Measurements from ENCODE around the gene CBX2.
"Not testable (repeated sequence)": the region's sequence is repeated elsewhere in the genome, so short reads cannot be mapped to it uniquely, and the experiment has no call there.

Gene CBX2

DNA sequence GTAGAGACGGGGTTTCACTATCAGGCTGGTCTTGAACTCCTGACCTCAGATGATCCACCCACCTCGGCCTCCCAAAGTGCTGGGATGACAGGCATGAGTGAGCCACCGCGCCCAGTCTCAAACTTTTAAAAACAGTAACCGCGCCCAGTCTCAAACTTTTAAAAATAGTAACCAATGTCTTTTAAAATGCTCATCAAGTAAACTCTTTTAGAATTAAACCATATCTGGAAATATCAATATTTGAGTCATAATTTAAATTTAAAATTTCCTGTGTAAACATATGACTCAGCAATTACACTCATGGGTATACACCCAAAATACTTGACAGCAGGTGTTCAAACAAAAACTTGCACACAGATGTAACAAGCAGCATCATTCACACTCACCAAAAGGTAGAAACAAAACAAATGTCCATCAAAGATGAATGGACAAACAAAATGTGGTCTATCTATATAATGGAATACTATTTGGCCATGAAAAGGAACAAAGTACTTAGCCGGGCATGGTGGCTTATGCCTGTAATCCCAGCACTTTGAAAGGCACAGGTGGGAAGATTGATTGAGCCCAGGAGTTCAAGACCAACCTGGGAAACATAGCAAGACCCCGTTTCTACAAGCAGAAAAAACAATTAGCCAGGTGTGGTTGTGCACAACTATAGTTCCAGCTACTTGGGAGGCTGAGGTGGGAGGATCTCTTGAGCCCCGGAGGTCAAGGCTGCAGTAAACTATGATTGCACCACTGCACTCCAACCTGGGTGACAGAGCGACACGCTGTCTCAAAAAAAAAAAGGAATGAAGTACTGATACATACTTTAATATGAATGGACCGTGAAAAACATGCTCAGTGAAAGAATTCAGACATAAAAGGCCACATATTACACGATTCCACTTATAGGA lies 27.1 kb upstream of the CBX2 start:
- no peak for DNase-seq
- TF ChIP-seq, protein P1, sequence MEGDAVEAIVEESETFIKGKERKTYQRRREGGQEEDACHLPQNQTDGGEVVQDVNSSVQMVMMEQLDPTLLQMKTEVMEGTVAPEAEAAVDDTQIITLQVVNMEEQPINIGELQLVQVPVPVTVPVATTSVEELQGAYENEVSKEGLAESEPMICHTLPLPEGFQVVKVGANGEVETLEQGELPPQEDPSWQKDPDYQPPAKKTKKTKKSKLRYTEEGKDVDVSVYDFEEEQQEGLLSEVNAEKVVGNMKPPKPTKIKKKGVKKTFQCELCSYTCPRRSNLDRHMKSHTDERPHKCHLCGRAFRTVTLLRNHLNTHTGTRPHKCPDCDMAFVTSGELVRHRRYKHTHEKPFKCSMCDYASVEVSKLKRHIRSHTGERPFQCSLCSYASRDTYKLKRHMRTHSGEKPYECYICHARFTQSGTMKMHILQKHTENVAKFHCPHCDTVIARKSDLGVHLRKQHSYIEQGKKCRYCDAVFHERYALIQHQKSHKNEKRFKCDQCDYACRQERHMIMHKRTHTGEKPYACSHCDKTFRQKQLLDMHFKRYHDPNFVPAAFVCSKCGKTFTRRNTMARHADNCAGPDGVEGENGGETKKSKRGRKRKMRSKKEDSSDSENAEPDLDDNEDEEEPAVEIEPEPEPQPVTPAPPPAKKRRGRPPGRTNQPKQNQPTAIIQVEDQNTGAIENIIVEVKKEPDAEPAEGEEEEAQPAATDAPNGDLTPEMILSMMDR (IDR thresholded peaks at IDR 0.05; ENCODE audit: low read depth, low read length) = no peak
- H3K4me1 ChIP-seq = peaks cover 2% of the 10 kb centered on the region; the same call in 1 of the 2 replicates
- no peak overlapping the region for H3K4me3 ChIP-seq (ENCODE audit: low read depth, low read length)
- H3K9me3 ChIP-seq = no peaks in the 10 kb centered on the region
- H3K36me3 ChIP-seq = no peaks in the 10 kb centered on the region
- peaks cover 40% of the 10 kb centered on the region for H3K27me3 ChIP-seq

DNA sequence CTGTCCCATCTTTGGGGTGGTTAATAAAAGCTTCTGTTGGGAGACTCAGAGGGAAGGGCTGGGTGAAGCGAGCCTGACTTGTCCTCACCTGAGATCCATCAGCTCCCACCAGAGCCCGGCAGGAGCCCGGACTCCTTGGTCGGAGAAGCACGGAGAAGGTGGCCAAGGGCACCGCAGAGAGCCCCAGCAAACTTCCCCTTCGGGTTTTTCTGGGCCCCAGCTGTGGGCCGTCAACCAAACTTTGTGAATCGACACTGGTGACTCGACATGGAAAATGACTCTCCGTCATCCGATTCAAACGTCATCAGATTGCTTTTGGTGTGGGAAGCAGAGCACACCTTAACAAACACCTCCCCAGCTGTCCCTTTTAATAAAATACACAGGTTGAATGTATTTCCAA lies 25.8 kb upstream of the CBX2 start:
- Histone ChIP-seq H3K36me3 (no peaks in the 10 kb centered on the region), H3K9me3 (no peaks in the 10 kb centered on the region), H3K4me3 (ENCODE audit: low read depth, low read length) (no peak overlapping the region), H3K27me3 (peaks cover 31% of the 10 kb centered on the region), H3K4me1 (peaks cover 2% of the 10 kb centered on the region; the same call in 1 of the 2 replicates)
- TF ChIP-seq, protein P1 (IDR thresholded peaks at IDR 0.05; ENCODE audit: low read depth, low read length) = no peak
- DNase-seq = no peak

DNA sequence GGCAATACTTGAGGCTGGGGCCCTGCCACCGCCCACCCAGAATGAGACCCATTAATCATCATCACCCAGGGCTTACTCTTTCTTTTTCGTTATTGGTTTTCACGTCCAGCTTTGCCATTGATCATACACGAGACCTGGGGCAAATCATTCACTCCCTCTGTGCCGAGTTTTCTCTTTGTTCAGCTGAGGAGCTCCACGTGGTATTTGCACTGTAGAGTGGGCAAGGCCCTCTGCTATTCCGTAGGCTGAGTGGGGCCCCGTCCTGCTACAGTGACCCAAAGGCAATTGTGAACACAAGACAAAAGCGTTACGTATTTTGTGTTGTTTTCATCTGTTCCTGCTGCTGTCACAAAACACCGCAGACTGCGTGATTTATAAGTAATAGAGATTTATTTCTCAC lies 23.6 kb upstream of the CBX2 start:
- Histone ChIP-seq H3K4me1 (no peaks in the 10 kb centered on the region), H3K4me3 (ENCODE audit: low read depth, low read length) (no peak overlapping the region), H3K27me3 (peaks cover 9% of the 10 kb centered on the region), H3K36me3 (no peaks in the 10 kb centered on the region), H3K9me3 (no peaks in the 10 kb centered on the region)
- TF ChIP-seq, protein P1 (IDR thresholded peaks at IDR 0.05; ENCODE audit: low read depth, low read length) = no peak
- DNase-seq = no peak

DNA sequence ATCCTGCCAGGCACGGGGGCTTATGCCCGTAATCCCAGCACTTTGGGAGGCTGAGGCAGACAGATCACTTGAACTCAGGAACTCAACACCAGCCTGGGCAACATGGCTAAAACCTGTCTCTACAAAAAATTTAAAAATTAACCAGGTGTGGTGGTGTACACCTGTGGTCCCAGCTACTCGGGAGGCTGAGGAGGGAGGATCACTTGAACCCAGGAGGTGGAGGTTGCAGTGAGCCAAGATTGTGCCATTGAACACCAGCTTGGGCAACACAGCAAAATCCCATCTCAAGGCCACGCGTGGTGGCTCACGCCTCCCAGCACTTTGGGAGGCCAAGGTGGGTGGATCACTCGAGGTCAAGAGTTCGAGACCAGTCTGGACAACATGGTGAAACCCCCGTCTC lies 23.0 kb upstream of the CBX2 start:
- not testable (repeated sequence) for H3K27me3 ChIP-seq; H3K36me3 ChIP-seq; DNase-seq; H3K9me3 ChIP-seq; H3K4me3 ChIP-seq (ENCODE audit: low read depth, low read length); H3K4me1 ChIP-seq

DNA sequence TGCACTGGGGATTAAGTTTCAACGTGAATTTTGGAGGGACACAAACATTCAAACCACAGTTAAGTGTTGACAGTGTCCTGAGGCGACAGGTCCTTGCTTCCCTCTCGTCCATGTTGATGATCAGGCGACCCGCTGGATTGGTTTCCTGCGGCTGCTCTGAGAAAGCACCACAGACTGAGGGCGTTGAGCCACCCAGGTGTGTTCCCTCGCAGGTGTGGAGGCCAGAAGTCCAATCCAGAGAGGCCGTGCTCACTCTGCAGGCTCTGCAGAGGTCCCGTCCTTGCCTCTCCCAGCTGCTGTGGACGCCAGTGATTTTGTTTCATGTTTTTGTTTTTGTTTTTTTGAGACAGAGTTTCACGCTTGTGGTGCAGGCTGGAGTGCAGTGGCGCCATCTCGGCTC lies 22.4 kb upstream of the CBX2 start:
- TF ChIP-seq, protein P1 (IDR thresholded peaks at IDR 0.05; ENCODE audit: low read depth, low read length) = no peak
- H3K27me3 ChIP-seq = no peaks in the 10 kb centered on the region; the same call in 1 of the 2 replicates
- H3K4me3 ChIP-seq (ENCODE audit: low read depth, low read length) = no peak overlapping the region
- no peaks in the 10 kb centered on the region for H3K4me1 ChIP-seq
- no peak for DNase-seq
- no peaks in the 10 kb centered on the region for H3K36me3 ChIP-seq
- no peaks in the 10 kb centered on the region for H3K9me3 ChIP-seq

DNA sequence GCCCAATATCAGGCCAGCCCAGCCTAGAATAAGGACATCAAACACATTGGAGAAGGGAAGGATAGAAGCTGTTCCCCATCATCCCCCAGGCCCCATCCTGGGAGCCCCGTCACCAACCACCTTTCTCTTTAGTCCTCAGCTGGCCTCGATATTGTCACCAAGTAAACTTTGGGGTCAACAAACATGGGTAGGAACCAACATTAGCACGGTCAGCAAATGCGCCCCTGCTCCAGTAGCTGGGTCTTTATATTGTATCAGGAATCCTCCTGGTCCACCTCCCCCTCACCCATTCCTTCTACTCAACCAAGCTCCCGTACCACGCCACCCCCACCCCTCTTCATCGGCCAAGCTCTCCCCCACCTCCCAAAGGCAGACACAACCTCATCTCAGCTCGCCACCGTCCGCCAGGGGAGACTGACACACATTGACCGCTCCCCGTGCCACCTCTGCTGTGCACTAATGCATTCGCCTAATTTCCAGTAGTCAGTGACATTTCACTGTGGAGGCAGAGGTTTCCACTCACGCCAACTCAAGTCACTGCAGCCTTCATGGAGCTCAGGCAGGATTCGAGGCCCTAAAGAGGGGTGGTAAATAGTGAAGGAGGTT lies 20.7 kb upstream of the CBX2 start:
- TF ChIP-seq, protein P1 (IDR thresholded peaks at IDR 0.05; ENCODE audit: low read depth, low read length) = no peak
- no peak for DNase-seq
- H3K4me3 ChIP-seq (ENCODE audit: low read depth, low read length) = no peak overlapping the region
- no peaks in the 10 kb centered on the region for H3K27me3 ChIP-seq
- no peaks in the 10 kb centered on the region for H3K4me1 ChIP-seq
- no peaks in the 10 kb centered on the region for H3K36me3 ChIP-seq
- no peaks in the 10 kb centered on the region for H3K9me3 ChIP-seq
